ENCODE measurements around the gene PHACTR2.

Gene PHACTR2

GRCh38 chr6:143765422-143766184 is 87.8 kb downstream of the PHACTR2 start:
- Histone ChIP-seq H3K79me1 (ENCODE audit: low read depth, low read length) (no peaks in the 10 kb centered on the region), H2BK5ac (ENCODE audit: low read length) (no peak overlapping the region), H2BK120ac (ENCODE audit: low read depth, low read length) (no peak overlapping the region), H3K4me1 (ENCODE audit: control insufficient read depth in 2 of 2, insufficient read depth in 1 of 2, low read depth in 1 of 2, low read length in 2 of 2) (no peaks in the 10 kb centered on the region), H3K4me3 (ENCODE audit: low read length in 2 of 2) (no peak overlapping the region), H3K23ac (ENCODE audit: low read depth, low read length, poor library complexity) (no peak overlapping the region), H3K27me3 (ENCODE audit: control insufficient read depth in 3 of 3, insufficient read depth in 3 of 3, low read depth in 1 of 3, low read length in 3 of 3) (no peaks in the 10 kb centered on the region), H4K91ac (ENCODE audit: low read depth, low read length, poor library complexity) (no peak overlapping the region), H3K36me3 (replicated peaks in 1 of 2; ENCODE audit: control insufficient read depth in 2 of 2, insufficient read depth in 2 of 2, low read length in 2 of 2) (peaks cover 0 to 50% of the 10 kb centered on the region in 2 donors), H3K27ac (replicated peaks; ENCODE audit: low read length) (no peak overlapping the region), H2BK12ac (ENCODE audit: low read length) (no peak overlapping the region), H2AFZ (ENCODE audit: low read length) (no peak overlapping the region), H3K4me2 (ENCODE audit: insufficient read depth, low read length, poor library complexity, severe bottlenecking) (no peak overlapping the region), H2BK15ac (ENCODE audit: low read length) (no peak overlapping the region), H3K14ac (ENCODE audit: low read length) (no peak overlapping the region), H3K9me3 (replicated peaks in 1 of 2; ENCODE audit: control insufficient read depth in 2 of 2, insufficient read depth in 1 of 2, low read depth in 1 of 2, low read length in 2 of 2) (peaks cover 0 to 6% of the 10 kb centered on the region in 2 donors), H3K9ac (ENCODE audit: low read depth, low read length, poor library complexity) (no peak overlapping the region), H4K8ac (ENCODE audit: low read depth, low read length) (no peak overlapping the region), H3K4ac (ENCODE audit: low read length) (no peak overlapping the region), H2AK5ac (ENCODE audit: low read depth, low read length) (no peak overlapping the region), H3K18ac (ENCODE audit: low read length) (no peak overlapping the region)
- no peak for DNase-seq (ENCODE audit: low spot score)
- no CpG with 5 or more reads among the region's 8 CpGs for WGBS, 2 donors (ENCODE audit: extremely low coverage in 2 of 2, insufficient read length in 2 of 2, insufficient replicate concordance in 1 of 2)

GRCh38 chr6:143766185-143766553 is 88.4 kb downstream of the PHACTR2 start:
- Histone ChIP-seq H2AK5ac (ENCODE audit: low read depth, low read length) (no peak overlapping the region), H3K23ac (ENCODE audit: low read depth, low read length, poor library complexity) (no peak overlapping the region), H2AFZ (ENCODE audit: low read length) (no peak overlapping the region), H3K14ac (ENCODE audit: low read length) (no peak overlapping the region), H3K9ac (ENCODE audit: low read depth, low read length, poor library complexity) (no peak overlapping the region), H2BK12ac (ENCODE audit: low read length) (no peak overlapping the region), H4K8ac (ENCODE audit: low read depth, low read length) (no peak overlapping the region), H3K27me3 (ENCODE audit: control insufficient read depth in 3 of 3, insufficient read depth in 3 of 3, low read depth in 1 of 3, low read length in 3 of 3) (no peaks in the 10 kb centered on the region), H3K4ac (ENCODE audit: low read length) (no peak overlapping the region), H3K27ac (replicated peaks; ENCODE audit: low read length) (no peak overlapping the region), H3K4me2 (ENCODE audit: insufficient read depth, low read length, poor library complexity, severe bottlenecking) (no peak overlapping the region), H4K91ac (ENCODE audit: low read depth, low read length, poor library complexity) (no peak overlapping the region), H3K79me1 (ENCODE audit: low read depth, low read length) (no peaks in the 10 kb centered on the region), H3K9me3 (replicated peaks in 1 of 2; ENCODE audit: control insufficient read depth in 2 of 2, insufficient read depth in 1 of 2, low read depth in 1 of 2, low read length in 2 of 2) (peaks cover 0 to 6% of the 10 kb centered on the region in 2 donors), H3K4me1 (ENCODE audit: control insufficient read depth in 2 of 2, insufficient read depth in 1 of 2, low read depth in 1 of 2, low read length in 2 of 2) (no peaks in the 10 kb centered on the region), H3K36me3 (replicated peaks in 1 of 2; ENCODE audit: control insufficient read depth in 2 of 2, insufficient read depth in 2 of 2, low read length in 2 of 2) (peaks cover 0 to 50% of the 10 kb centered on the region in 2 donors), H2BK120ac (ENCODE audit: low read depth, low read length) (no peak overlapping the region), H3K18ac (ENCODE audit: low read length) (no peak overlapping the region), H2BK15ac (ENCODE audit: low read length) (no peak overlapping the region), H2BK5ac (ENCODE audit: low read length) (no peak overlapping the region), H3K4me3 (ENCODE audit: low read length in 2 of 2) (no peak overlapping the region)
- no peak for DNase-seq (ENCODE audit: low spot score)
- no CpG with 5 or more reads among the region's 1 CpG for WGBS, 2 donors (ENCODE audit: extremely low coverage in 2 of 2, insufficient read length in 2 of 2, insufficient replicate concordance in 1 of 2)

- Histone ChIP-seq H2AK5ac (ENCODE audit: low read depth, low read length) (no peak overlapping the region), H2BK5ac (ENCODE audit: low read length) (no peak overlapping the region), H2BK12ac (ENCODE audit: low read length) (no peak overlapping the region), H3K27ac (replicated peaks; ENCODE audit: low read length) (no peak overlapping the region), H3K4me1 (ENCODE audit: control insufficient read depth in 2 of 2, insufficient read depth in 1 of 2, low read depth in 1 of 2, low read length in 2 of 2) (no peaks in the 10 kb centered on the region), H3K79me1 (ENCODE audit: low read depth, low read length) (no peaks in the 10 kb centered on the region), H3K14ac (ENCODE audit: low read length) (no peak overlapping the region), H3K23ac (ENCODE audit: low read depth, low read length, poor library complexity) (no peak overlapping the region), H3K4me3 (ENCODE audit: low read length in 2 of 2) (no peak overlapping the region), H4K8ac (ENCODE audit: low read depth, low read length) (no peak overlapping the region), H3K36me3 (replicated peaks in 1 of 2; ENCODE audit: control insufficient read depth in 2 of 2, insufficient read depth in 2 of 2, low read length in 2 of 2) (peaks cover 0 to 55% of the 10 kb centered on the region in 2 donors), H2BK15ac (ENCODE audit: low read length) (no peak overlapping the region), H3K4me2 (ENCODE audit: insufficient read depth, low read length, poor library complexity, severe bottlenecking) (no peak overlapping the region), H3K18ac (ENCODE audit: low read length) (no peak overlapping the region), H3K4ac (ENCODE audit: low read length) (no peak overlapping the region), H4K91ac (ENCODE audit: low read depth, low read length, poor library complexity) (no peak overlapping the region), H3K9me3 (replicated peaks in 1 of 2; ENCODE audit: control insufficient read depth in 2 of 2, insufficient read depth in 1 of 2, low read depth in 1 of 2, low read length in 2 of 2) (peaks cover 0 to 6% of the 10 kb centered on the region in 2 donors), H3K27me3 (ENCODE audit: control insufficient read depth in 3 of 3, insufficient read depth in 3 of 3, low read depth in 1 of 3, low read length in 3 of 3) (no peaks in the 10 kb centered on the region), H2AFZ (ENCODE audit: low read length) (no peak overlapping the region), H2BK120ac (ENCODE audit: low read depth, low read length) (no peak overlapping the region), H3K9ac (ENCODE audit: low read depth, low read length, poor library complexity) (no peak overlapping the region)
- WGBS, 2 donors (ENCODE audit: extremely low coverage in 2 of 2, insufficient read length in 2 of 2, insufficient replicate concordance in 1 of 2): 100% methylated on average over 1 of the region's 2 CpGs
- DNase-seq (ENCODE audit: low spot score): no peak
These were observed 89.7 kb downstream of the PHACTR2 start for GRCh38 chr6:143767433-143767832.

- Histone ChIP-seq H2AFZ (ENCODE audit: low read length) (no peak overlapping the region), H3K23ac (ENCODE audit: low read depth, low read length, poor library complexity) (no peak overlapping the region), H3K4me2 (ENCODE audit: insufficient read depth, low read length, poor library complexity, severe bottlenecking) (no peak overlapping the region), H4K91ac (ENCODE audit: low read depth, low read length, poor library complexity) (no peak overlapping the region), H4K8ac (ENCODE audit: low read depth, low read length) (no peak overlapping the region), H2BK15ac (ENCODE audit: low read length) (no peak overlapping the region), H3K9me3 (replicated peaks in 1 of 2; ENCODE audit: control insufficient read depth in 2 of 2, insufficient read depth in 1 of 2, low read depth in 1 of 2, low read length in 2 of 2) (peaks cover 0 to 2% of the 10 kb centered on the region in 2 donors), H3K79me1 (ENCODE audit: low read depth, low read length) (no peaks in the 10 kb centered on the region), H3K27me3 (ENCODE audit: control insufficient read depth in 3 of 3, insufficient read depth in 3 of 3, low read depth in 1 of 3, low read length in 3 of 3) (no peaks in the 10 kb centered on the region), H3K27ac (replicated peaks; ENCODE audit: low read length) (no peak overlapping the region), H2BK5ac (ENCODE audit: low read length) (no peak overlapping the region), H3K4me3 (ENCODE audit: low read length in 2 of 2) (no peak overlapping the region), H3K18ac (ENCODE audit: low read length) (no peak overlapping the region), H3K9ac (ENCODE audit: low read depth, low read length, poor library complexity) (no peak overlapping the region), H3K4ac (ENCODE audit: low read length) (no peak overlapping the region), H2AK5ac (ENCODE audit: low read depth, low read length) (no peak overlapping the region), H2BK120ac (ENCODE audit: low read depth, low read length) (no peak overlapping the region), H3K4me1 (ENCODE audit: control insufficient read depth in 2 of 2, insufficient read depth in 1 of 2, low read depth in 1 of 2, low read length in 2 of 2) (no peaks in the 10 kb centered on the region), H3K14ac (ENCODE audit: low read length) (no peak overlapping the region), H3K36me3 (replicated peaks in 1 of 2; ENCODE audit: control insufficient read depth in 2 of 2, insufficient read depth in 2 of 2, low read length in 2 of 2) (peaks cover 4 to 72% of the 10 kb centered on the region in 2 donors), H2BK12ac (ENCODE audit: low read length) (no peak overlapping the region)
- no peak for DNase-seq (ENCODE audit: low spot score)
- WGBS, 2 donors (ENCODE audit: extremely low coverage in 2 of 2, insufficient read length in 2 of 2, insufficient replicate concordance in 1 of 2): no CpG with 5 or more reads among the region's 16 CpGs
These were observed 94.6 kb downstream of the PHACTR2 start for GRCh38 chr6:143772116-143773086.
